NCI-H2196 (cell line): ENCODE results near the gene TRIM40.

Experiments
- DNase-seq: peaks from one replicate; lab custom pipeline; 2025; ENCODE audit not compliant: unreplicated experiment; lab: John Stamatoyannopoulos, UW

The TRIM40 gene

DNA sequence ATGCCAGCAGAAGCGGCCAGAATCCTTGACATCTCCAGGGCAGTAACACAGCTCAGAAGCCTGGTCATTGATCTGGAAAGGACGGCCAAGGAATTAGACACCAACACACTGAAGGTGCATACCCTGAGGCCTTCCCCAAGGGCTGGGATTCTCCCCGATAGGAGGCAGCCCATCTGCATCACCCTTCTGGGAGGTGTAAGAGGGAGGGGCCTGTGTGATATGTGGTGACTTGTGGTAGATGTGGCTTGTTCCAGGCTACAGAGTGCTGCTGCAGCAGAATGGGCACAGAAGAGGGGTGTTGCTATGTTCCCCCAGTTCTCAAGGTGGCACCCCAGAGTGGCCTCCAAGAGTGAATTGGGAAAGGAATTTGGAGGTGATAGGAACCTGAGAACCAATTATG is 11.2 kb downstream of the TRIM40 start:
- DNase-seq: no peak

DNA sequence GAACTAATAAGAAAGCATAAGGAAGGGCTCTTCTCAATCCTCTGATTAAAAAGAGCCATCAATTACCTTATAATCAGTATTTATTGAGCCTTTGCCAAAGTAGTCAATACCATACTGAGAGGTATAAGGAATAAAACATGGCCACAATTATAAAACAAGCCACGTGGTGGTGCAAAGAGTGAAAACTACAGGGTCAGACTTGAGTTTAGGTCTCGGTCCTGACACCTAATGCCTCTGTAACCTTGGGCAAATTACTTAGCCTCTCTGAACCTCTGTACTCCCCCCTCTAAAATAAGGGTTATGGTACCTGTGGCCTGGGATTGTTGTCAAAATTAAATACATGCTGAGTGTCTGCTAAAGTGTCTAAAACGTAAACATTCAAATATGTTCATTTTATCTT is 13.3 kb downstream of the TRIM40 start:
- DNase-seq: no peak

DNA sequence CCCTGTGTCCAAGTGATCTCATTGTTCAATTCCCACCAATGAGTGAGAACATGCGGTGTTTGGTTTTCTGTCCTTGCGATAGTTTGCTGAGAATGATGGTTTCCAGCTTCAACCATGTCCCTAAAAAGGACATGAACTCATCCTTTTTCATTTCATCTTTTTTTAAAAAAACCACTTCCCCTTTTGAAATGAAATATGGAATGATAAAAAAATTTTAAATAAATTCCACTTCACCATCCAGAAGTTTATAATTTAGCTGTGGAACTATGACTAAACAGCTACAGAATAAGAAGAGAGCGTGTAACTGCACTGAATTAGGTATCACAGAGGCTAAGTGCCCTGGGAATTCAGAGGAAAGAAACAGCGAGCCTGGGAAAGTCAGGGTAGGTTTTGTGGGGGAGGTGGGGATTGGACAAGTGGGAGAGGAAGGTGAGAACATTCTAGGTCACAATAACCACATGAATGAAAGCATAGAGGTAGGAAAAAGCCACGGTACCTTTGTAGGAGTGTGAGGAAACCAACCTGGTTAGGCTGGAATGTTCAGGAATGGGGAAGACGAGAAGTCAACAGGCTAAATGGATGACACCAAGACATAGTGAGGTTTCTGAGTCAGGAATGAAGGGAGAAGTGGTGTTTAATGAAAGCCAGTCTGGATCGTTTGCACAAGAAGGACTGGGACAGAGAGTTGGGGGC is 14.1 kb downstream of the TRIM40 start:
- DNase-seq: no peak

DNA sequence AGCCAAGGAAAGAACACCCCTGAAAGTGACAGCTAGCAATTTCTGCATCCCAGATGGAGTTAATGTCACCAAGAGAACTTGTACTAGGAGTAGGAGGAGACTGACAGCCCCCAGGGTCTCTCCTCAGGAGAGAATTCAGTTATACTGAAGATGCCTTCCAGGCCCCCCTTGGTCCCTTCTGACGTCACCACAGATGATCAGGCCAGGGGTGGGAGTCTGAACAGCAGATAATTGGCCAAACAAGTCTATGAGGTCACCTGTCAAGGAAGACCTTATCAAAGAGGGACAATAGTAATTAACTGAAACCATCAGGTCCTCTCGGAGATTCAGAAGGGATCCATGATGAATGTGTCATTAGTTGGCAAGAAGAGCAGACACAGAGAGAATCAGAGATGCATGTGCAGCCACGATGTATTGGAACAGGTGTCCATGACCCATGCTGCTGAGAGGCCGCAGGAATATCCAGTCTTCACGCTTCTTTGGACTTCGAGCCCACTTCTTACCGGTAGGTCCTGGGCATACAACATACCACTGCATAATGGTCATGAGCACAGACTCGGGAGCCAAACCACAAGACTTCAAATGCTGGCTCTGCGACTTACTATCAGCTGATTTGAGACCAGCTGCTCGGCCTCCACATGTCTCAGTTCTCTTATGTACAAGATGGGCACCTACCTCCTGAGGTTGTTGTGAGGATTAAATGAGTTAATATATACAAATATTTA is 14.9 kb downstream of the TRIM40 start:
- no peak for DNase-seq

DNA sequence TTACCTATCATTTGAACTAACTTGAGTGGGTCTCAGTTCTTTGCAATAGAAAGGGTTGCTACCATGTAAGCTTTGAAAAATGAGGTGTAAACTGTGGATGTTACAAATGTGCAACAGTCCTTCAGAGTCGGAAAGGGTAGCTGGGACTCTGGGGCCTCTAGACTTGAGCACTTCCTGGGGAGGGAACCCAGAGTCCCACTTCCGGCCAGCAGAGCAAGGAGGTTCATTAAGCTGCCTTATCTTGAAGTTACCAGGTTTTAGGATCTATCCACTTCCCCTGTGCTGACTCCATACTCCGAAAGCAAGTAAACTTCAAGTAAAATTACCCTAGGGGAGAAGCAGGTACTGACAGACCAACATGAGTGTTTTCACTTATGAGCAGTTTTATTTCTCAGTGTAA is 15.6 kb downstream of the TRIM40 start:
- DNase-seq: no peak

DNA sequence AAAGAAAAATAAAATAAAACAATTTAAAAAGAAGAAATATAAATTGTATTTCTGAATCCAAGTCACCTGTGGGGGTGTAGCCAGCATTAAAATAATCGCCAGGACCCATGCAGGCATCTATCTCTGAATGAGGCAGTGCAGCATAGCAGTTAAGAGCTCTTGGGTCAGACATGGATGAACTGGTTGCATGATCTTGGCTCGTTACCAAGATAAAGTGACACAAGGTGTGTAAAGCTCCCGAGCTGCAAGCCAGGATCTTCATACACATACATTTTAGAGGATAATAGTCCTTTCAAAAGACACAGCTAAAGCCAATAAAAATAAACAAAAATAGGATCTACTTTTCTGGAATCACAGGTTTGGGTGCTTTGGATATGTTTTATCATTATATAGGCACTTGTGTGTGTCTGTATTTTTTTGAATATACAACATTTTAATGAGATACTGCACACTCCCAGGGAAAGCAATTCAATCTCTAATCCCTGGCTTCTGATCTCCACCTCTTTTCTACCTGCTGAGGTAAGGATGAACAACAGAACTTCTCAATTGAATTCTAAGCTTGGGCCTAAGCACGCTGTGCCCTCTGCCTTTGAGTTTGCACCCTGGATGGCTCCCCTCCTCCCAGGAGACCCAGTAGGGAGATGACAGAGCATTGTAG is 16.2 kb downstream of the TRIM40 start:
- DNase-seq: no peak

DNA sequence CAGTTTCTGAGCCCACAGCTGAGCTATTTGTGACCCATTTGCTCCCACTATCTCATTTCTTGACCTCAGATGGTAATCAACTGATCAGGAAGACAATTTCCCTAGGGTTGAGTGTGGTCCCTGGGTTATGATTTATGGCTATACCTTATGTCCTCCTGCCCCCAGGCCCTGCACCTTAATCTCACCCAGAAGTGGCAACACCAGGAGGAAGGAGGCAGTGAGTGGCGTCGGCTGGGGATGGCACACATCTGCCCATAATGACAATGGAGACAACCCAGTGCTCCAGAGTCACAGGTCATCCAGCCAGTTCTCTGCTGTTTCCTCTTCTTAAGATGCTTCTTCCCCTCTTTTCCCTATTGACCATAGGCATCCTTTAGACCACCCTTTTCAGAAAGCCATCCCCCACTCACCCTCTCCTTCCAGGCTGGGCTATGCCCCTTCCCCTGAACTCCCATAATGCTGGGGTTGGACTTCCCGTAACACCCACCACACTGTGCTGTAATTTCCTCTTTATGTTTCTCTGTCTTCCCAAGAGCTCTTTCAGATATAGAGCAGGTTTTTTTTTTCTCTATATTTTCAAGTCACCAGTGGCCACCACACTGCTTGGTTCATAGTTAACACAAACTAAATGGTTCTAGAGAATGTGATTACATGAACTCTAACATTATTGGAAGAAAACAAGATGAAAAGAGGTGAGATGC is 17.1 kb downstream of the TRIM40 start:
- no peak for DNase-seq

DNA sequence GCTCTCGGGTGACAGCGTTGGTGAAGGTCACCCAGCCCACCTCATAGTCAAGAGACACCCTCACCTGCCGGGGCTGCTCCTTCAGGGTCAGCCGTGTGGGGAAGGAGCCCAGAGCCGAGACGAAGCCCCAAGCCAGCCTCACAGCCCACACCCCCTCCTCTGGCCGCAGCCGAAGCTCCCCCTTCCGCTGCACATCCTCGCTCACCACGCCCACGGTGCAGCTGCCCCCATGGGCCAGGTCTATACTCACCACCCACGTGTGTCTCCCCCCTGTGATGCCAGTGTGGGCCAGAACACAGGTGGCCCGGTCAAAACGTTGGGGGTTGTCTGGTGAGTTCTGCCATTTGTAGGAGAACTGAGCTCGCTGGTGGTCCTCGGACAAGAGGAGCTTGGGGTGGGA is 18.1 kb downstream of the TRIM40 start:
- no peak for DNase-seq

DNA sequence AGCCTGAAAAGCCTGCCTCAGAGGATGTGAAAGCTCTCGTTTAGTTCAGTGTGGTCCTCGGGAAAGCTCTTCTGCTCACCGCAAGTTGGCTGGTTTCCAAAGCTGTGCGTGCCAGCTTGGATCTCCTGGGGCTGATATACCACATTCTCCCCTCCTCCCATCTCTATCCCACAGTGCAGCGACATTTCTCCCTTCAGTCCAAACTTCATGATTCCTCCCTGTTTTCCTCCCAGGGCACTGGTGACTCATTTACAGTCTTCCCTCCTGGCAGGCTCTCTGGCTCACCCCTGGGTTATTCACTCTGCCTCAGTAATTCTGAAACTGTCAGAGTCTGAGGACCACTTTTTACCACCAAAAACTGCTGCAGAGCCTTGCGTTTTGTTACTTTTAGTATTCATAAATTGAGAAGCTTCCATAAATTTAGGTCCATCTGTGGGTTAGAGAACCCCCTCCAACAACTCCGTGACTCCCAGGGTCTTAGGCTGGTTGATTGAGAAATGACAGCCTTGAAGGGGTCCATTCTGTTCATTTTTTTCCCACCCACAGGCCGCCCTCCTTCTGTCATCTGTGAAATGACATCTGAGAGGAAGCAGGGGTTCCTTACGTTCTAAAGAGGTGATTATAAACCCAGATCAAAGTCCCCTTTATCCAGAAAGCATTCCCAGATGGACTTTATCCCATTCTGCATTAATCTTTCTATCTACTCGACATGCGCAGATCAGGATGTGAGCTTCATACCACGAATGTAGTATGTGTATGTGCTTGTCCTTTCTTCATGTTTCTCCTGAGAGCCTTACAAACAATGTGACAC is 19.0 kb downstream of the TRIM40 start:
- DNase-seq: no peak

DNA sequence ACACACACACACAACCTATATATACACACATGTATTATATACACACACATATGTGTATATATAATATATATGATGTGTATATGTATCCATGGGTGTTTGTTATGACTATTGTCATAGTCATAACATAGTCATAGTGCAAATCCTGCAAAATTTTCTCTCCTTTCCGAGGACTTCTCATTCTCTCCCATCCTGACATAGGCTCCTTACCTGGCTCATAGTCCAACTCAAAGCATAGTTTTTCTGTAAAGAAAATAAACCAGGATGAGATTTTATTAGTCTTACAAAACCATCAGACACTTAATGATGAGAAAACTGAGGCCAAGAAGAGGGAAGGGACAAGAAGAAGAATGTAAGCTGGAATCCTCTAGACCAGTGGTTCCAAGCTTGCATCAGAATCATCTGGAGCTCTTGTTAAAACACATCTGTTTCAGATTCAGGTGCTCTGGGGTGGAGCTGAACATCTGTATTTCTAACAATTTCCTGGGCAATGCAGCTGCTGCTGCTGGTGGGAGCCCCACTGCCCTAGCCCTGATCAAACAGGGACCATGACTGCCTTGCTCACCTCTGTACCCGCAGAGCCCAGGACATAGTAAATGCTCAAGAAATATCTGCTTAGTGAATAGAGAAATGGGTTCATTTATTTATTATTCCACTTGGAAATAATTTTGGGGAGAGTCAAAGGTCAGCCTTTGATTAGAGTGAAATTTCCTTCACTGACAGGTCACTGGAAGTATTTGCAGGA is 19.8 kb downstream of the TRIM40 start:
- DNase-seq: no peak

DNA sequence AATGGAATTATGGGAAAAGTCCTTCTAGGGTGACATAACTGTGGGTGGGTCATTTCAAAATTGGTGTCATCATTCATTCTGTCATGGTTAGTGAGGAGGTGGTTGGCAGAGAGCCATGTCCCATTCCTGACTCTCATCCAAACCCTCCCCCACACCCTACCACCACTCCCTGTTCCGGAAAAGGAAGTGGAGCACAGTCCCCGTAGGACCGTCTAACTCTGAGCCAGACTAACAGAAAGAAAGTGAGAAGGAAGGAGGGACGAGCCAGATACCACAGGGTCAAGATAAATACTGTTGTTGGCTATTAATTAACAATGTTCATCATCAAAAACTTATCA is 20.3 kb downstream of the TRIM40 start:
- DNase-seq: no peak

DNA sequence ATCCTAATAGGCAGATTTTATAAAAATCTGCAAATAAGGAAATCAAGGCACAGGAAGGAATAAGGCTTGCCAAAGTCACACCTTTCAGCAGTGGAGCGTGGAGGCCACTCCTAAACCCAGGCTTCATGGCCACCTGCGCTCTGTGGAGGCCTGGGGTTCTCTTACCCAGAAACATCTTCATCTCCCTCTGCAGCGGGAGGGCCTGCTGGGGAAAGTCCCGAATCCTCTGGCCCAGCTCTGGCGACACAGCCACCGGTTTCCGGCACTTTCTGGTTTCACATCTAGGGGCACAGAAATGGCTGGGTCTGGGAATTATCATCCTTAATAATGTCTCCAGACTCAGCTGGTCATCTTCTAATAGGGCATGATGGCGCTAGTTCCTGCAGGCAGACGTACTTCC is 20.8 kb downstream of the TRIM40 start:
- DNase-seq: no peak

DNA sequence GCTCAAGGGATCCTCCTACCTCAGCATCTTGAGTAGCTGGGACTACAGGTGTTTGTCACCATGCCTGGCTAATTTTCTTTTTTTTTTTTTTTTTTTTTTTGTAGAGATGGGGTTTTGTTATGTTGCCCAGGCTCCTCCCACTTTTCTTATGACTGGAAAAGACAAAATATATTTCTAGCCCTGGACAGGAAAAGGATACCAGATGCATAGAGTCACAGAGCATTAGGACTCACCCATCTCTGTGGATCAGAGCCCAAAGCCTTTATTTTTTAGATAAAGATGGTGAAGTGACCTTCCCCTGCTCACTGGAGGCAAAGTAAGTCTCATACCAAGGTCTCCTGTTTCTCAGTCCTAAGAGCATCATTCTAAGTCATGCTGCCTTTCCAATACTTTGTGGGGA is 21.6 kb downstream of the TRIM40 start:
- DNase-seq: no peak

DNA sequence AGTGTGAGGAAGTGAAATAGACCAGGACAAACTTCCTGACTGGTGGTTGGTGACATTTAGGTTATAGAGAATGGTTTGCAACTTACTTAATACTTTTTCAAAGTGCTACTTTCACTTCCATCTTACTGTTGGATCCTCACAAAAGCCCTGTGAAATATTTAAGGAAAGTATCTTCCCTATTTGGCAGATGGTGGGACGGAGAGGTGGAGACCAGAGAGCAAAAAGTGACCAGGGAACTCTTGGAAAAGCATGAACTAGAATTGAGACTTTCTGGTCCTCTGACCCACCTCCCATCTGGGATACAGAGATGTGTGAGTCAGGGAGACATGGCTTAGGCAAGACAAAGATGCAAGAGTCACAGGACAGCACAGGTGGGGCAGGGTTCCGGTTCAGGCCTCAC is 22.1 kb downstream of the TRIM40 start:
- DNase-seq: no peak

DNA sequence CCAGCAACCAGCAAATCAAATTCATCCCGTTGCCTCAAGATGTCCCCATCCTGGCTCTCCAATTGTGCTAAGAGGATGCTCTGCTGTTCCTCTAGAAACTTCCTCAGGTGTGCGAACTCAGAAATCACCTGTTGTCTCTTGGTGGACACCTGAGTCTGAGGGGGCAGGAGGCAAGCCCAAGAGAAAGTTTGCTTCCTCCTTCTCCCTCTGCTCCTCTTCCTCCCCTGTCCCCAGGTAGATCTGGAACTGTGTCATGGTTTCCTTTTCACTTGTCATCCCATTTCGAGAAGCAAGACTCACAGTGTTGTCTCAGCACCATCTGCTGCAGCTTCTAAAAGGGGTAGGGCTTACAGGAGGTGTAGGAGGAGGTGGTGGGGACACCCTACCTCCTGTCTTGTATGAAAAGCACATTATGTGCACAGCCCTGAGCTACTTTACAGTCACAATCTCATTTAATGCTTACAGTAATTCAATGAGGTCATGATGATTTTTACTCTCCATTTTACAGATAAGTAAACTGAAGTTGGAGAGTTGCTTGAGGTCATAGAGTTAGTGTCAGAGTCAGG is 22.6 kb downstream of the TRIM40 start:
- no peak for DNase-seq

DNA sequence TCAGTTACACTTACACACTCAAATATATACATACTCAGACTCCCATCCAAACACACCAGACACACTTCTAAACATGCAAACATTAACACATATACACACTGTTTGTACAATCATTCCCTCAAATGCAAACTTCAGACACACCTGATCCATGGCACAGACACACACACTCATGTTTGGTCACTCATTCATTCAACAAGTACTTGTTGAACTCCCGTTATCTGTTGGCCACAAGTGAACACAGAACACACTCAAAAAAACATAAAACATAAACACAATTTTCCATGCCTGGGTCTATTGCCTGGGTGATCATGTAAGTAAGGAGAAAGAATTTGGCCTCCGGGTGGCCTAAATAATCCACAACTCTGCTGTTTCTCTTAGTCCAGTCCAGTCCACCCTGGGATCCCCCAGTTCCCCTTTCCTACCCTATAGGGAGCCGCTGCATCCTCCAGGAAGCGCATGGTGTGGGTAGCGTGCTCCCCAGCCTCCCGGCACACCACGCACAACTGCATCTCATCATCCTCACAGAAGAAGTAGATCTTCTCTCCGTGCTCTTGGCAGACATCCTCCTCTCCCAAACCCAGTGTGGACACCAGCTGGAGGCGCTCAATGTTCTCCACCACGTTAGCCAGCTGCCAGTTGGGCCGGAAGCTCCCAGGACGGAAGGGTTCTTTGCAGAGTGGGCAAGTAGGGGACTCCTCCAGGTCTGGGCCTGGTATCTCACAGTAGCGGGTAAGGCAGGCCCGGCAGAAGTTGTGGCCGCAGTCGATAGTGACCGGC is 24.3 kb downstream of the TRIM40 start:
- DNase-seq: no peak

DNA sequence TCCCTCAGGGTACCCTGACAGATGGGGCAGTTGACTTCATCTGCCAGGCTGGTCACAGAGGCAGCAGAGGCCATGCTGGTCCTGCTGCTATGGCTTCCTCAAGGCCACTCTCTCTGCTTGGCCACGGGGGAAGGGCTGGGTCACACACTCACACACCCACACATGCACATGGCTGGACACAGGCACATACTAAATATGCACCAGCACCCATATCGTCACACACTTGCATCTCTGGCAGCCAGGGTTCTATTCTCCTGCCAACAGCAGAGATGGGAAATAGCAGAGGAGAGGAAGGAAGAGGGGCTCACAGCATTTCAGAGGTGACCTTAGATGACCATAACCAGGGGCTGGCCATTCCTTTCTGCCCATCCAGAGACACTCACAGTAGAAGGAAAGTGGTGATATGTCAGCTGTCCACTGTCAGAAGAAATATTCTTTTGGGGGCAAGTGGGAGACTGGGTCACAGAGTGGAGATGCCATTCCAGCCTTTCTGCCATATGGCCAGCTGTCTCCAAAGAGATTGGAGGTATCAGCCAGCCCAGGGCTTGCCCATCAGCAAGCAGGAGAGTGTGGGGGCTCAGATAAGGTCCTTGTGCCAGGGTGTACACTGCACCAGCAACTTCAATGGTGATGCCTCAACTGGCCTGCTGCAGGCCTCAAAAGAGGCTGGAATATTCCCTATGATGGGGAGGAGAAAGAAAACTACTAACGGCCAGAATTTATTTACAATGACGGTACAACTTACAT is 25.0 kb downstream of the TRIM40 start, which contains the start of gene TRIM10:
TRIM10 (minus strand) TSS at position 427 of the 747 bp plus-strand sequence; CDS start at position 74, 353 bp downstream.
- no peak for DNase-seq
